Measurements from ENCODE around the gene PIAS2.
"Not testable (repeated sequence)": the region's sequence is repeated elsewhere in the genome, so short reads cannot be mapped to it uniquely, and the experiment has no call there.

The PIAS2 gene, protein sequence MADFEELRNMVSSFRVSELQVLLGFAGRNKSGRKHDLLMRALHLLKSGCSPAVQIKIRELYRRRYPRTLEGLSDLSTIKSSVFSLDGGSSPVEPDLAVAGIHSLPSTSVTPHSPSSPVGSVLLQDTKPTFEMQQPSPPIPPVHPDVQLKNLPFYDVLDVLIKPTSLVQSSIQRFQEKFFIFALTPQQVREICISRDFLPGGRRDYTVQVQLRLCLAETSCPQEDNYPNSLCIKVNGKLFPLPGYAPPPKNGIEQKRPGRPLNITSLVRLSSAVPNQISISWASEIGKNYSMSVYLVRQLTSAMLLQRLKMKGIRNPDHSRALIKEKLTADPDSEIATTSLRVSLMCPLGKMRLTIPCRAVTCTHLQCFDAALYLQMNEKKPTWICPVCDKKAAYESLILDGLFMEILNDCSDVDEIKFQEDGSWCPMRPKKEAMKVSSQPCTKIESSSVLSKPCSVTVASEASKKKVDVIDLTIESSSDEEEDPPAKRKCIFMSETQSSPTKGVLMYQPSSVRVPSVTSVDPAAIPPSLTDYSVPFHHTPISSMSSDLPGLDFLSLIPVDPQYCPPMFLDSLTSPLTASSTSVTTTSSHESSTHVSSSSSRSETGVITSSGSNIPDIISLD

DNA sequence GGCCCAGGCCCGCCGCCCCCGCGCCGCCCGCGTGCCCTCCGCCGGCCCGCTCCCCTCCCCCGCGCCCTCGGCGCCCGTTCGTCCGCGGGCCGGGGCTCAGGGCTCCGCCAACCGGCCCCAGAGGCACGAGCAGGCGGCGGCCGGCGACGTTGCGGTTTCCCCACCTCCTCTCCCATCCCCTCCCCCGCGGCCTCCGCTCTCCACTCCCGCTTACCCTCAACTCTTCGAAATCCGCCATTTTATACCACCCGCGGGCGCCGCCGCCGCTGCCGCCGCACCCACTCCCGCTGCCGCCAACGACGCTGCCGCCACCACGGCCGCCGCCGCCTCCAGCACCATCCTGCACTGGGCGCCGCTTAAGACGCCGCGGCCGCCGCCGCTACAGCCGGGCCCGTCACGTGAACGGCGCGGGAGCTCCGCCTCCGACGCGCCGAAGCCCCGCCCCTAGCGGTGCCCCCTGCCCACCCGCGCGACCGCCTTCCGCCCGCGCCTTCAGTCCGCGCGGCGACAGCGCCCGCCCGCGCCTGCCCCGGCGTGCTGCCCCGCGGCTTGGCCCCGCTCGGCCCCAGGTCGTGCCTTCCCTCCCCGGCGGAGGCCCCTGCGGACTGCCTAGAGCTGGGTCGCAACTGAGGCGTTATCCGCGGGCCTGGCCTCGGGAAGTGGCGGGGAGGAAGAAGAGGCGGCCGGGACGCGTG is at the start of gene PIAS2, which contains the start of gene KATNAL2:
PIAS2 (minus strand) TSS at position 400 of the 695 bp plus-strand sequence; CDS start at position 238, 162 bp downstream.
KATNAL2 (plus strand) TSS at position 495 of the 695 bp plus-strand sequence. CDS start 29,271 bp downstream, outside the sequence.
- peak; percentile 70 to 81 for DNase-seq

DNA sequence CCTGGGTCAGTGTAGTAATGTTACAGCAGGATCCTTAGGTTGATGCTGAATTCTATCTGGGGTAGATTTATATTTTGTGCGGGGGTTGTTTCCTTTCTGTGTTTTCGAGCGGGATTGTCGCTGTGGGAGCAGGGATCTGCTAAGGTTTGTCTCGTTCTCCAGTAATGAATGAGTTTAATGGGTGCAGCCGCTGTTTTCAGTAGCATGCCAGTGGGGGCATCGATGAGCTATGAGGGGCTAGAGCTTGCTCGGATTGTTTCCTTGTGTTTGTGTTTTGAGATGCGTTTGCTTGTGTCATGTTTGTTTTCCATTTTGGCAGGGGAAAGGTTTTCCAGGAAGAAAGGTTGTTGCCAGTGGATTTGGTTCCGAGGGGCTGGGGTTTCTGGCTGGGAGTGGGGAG is 49.0 kb upstream of the PIAS2 start:
- not testable (repeated sequence) for DNase-seq

DNA sequence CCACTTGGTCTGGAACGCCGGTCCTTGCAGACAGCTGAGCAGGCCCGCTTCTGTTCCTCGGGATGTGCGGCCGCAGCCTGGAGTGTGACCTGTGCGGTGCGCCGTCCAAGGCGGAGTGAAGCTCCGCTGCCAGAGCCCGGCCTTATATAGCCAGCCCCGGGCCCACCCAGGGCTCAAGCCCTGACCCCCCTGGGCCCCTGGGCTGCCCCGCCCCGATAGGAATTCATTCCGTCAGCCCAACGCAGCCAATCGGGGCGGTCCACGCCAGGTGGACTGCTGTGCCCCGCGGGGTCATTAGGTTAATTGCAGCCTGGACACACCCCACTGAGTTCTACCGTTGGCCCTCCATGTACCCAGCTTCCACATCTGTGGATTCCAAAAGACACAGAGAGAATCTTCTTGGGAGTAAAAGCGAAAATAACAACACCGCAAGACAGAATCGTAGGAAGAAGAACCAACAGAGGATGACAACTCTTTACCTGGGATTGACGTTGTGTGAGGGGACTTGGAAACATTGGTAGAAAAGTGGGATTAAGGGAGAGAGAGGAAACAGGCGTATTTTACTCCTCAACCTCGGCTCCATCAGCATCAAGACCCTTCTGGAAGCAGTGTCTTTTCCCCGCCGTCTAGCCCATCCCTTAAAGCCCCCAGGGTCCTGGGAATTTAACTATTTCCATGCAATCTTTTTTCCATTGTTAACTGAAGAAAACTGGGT is 47.4 kb upstream of the PIAS2 start:
- not testable (repeated sequence) for DNase-seq

DNA sequence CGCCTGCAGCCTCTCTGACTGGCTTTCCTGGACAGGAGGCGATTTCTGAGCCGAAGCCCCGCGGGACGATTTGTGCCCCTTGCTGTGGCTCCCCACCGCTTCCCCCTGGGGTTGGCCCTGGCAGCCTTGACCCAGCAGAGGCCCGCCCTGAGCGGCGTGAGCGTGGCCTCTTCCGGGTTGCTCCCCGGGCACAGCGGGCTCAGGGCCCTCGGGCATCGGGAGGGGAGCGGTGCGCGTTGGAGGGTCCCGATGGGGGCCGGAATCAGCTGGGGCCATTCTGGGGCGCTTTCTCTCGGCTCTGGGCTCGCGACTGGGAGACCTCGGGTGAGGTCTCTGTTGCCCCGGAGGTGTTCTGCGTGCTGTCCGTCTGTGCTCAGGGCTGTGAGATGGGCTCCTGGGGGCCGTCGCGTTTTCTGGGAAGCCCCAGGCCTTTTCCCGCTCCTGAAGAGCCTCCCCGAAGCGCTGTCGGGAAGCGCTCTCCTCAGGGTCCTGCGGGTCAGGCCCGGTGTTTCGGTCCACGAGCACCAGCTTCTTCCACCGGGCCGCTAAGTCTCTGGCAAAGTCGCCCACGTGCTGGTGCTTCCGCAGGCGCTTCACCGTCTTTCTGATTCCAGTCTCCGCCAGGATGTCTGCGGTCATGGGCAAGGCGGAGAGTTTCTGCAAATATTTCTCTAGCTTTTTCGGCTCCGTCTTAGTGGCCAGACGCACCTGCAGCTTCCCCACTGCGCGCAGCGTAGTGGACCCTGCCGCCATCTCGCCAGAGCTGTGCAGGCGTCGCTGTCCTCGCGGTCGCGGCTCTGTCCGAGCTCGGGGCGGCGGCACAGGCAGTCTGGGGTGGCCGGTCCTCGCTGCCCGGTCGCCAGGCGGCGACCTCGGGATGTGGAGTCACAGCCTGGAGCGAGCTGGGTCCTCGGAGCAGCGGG is 46.6 kb upstream of the PIAS2 start:
- DNase-seq = not testable (repeated sequence)

DNA sequence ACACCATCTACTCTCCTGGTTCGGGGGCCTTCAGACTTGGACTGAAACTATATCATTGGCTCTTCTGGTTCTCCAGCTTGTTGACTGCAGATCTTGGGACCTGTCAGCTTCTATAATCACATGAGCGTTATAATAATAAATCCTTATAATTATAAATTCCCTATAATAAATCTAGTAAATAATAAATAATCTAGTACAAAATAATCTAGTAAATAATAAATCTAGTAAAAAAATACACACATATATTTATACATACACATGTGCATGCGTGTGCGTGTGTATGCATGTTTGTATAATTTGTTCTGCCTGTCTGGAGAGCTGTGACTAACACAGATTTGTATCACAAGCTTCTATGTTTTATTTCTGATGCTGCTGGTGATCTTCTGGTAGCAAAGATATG is 40.9 kb upstream of the PIAS2 start:
- no peak for DNase-seq

- DNase-seq = no peak
Measured at GRCh38 chr18:46953195-46953594, 35.9 kb upstream of the PIAS2 start.

- no peak for DNase-seq
Measured at GRCh38 chr18:46950064-46950656, 32.9 kb upstream of the PIAS2 start.

DNA sequence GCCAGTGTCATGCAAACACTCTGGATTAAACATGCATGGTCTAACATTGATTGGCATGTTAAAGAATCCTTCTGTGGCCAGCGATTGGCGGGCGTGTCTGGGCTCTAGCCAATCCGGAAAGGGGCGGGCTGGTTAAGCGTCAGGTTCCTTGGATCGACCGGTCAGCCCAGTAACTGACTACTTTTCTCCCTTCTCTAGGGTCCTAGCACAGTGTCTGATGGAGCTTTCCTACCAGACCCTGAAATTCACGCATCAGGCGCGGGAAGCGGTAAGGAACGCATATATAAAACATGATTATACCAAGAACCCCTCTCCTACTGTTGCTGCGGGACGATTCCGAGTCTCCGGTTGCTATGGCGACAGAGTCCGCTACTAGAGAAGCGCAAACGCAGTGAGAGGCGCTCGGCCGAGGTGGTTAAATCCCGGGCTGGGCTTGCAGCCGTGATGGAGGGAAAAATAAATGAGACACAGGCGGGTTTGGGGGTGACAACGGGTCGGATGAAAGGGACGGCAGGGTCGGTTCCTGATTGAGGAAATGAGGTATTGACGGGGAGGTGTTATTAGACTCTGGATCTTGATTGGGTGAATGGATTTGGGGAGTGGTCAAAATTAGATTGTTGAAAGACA is 29.5 kb upstream of the PIAS2 start:
- DNase-seq = peak; percentile 53 to 71

- DNase-seq = no peak
Measured at GRCh38 chr18:46942646-46943045, 25.3 kb upstream of the PIAS2 start.

DNA sequence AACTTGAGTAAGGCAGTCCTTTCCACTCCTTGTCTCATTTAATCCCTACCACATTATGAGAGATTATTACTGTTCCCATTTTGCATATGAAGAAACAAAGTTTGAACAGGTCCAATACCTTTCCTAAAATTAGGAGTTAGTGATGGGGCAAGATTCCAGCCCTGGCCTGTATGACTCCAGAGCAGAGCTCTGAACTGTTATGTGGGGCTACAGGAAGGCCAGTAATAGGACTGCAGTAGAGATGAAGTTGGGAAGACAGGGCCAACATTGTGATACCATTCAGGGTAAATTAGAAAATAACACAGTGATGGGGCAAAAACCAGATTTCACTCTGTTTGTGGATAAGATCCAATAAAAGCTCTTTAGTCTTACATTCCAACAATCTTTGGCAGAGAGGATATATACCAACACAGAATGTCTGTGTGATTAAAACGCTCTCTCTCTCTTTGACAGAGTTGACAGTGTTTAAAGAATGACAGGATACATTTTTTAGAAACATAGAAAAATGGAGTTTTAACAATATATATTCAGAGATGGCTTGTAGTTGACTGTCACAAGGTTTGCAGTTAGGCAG is 22.8 kb upstream of the PIAS2 start:
- DNase-seq = no peak

GRCh38 chr18:46939337-46939963 is 22.1 kb upstream of the PIAS2 start:
- no peak for DNase-seq

- DNase-seq = no peak
Measured at GRCh38 chr18:46920653-46921052, 3.3 kb upstream of the PIAS2 start.

GRCh38 chr18:46920067-46920466 is 2.8 kb upstream of the PIAS2 start:
- no peak for DNase-seq

DNA sequence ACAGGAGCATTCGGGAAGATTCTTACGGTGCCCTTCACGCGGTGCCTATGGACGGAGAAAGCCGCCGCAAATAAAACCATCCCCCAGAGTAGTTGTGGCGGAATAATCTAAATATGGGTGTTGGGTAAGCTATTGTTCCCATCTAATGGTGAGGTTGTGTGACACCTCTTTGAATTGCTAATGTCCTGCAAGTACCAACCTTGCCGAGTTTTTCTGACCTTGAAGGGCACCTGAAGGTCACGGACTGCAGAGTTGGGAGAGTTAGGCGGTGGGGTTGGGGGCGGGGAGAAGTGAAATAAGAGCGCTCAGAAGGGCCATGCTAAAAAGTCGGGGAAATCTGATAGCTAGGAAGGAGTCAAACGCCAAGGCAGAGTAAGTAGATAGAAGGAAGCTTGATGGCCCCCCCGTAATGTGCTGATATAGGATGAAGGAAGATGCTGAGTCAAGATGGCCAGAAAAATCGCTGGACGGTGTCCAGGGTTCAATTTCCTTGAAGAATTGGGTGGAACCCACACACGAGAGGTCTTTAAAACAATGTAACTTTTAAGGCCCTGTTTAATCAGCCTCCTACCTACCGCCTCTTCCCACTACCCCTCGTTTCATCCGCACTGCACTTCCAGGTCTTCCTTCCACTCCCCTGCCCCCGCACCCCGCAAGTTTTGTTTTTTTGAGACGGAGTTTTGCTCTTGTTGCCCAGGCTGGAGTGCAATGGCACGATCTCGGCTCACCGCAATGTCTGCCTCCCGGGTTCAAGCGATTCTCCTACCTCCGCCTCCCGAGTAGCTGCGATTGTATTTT is 695 bp upstream of the PIAS2 start:
- peak; percentile 14 to 31 for DNase-seq

- DNase-seq = peak in 1 of 2 donors; percentile 46
Measured at GRCh38 chr18:46916551-46917107, 678 bp downstream of the PIAS2 start.

- DNase-seq = no peak
Measured at GRCh38 chr18:46915800-46916550, 1.3 kb downstream of the PIAS2 start.

GRCh38 chr18:46910856-46911255 is 6.5 kb downstream of the PIAS2 start:
- no peak for DNase-seq

DNA sequence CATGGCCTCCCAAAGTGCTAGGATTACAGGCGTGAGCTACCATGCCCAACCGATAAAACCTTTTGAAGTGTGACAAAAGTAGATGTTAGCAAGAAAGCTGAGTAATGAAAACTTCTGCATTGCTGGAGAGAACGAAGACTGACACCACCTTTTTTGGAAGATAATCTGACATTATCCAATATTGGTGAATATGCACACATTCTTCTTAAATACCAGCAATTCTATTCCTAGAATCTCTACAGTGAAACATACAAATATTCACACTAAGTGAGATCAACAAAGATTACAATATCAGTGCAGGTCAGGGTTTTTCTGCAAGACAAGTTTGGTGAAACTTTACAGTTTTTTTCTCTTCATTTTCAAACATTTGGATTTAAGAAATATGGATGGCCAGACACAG is 7.8 kb downstream of the PIAS2 start:
- no peak for DNase-seq

Measured in stimulated activated CD4-positive, alpha-beta T cell treated with anti-CD3 and anti-CD28 coated beads, Interleukin-2, amount 100 ng/mL, for 24 hours (primary cell).